Hepatocyte (in vitro differentiated cells): ENCODE data around the gene NME7. TPM values are rescaled to one million over a fixed set of nuclear protein-coding genes. Genes with fewer than 3 reads are reported as not detected.

Experiments used
- DNase-seq: peaks from one replicate; pipeline ENCODE4 v3.0.0-alpha.2; 2016; ENCODE audit warnings: low spot score
- H2AFZ ChIP-seq: fragments of 200-600 bp; sonication (generic); 2 replicates; pipeline ENCODE4 v1.6.0; 2016; ENCODE audit warnings: antibody characterized with exemption, mild to moderate bottlenecking
- H3K27ac ChIP-seq: fragments of 200-600 bp; sonication (generic); 2 replicates; pipeline ENCODE4 v1.5.1; 2016; ENCODE audit warnings: mild to moderate bottlenecking
- H3K27me3 ChIP-seq: fragments of 200-600 bp; sonication (generic); 2 replicates; pipeline ENCODE4 v1.6.1; 2016
- H3K36me3 ChIP-seq: fragments of 200-600 bp; sonication (generic); replicated peaks from 2 replicates; pipeline ENCODE4 v1.5.1; 2016; ENCODE audit warnings: low read depth; ENCODE audit not compliant: insufficient read depth
- H3K4me1 ChIP-seq: fragments of 200-600 bp; sonication (generic); 2 replicates; pipeline ENCODE4 v1.5.1; 2016; ENCODE audit warnings: mild to moderate bottlenecking, moderate library complexity; ENCODE audit not compliant: insufficient read depth
- H3K4me2 ChIP-seq: fragments of 200-600 bp; sonication (generic); 2 replicates; pipeline ENCODE4 v1.6.0; 2016
- H3K4me3 ChIP-seq: fragments of 200-600 bp; sonication (generic); 2 replicates; pipeline ENCODE4 v1.5.1; 2016; ENCODE audit warnings: mild to moderate bottlenecking
- H3K79me2 ChIP-seq: fragments of 200-600 bp; sonication (generic); 2 replicates; pipeline ENCODE4 v1.6.0; 2017; ENCODE audit warnings: mild to moderate bottlenecking
- H3K9me2 ChIP-seq: fragments of 200-600 bp; sonication (generic); replicated peaks from 2 replicates; pipeline ENCODE4 v1.6.0; 2017; ENCODE audit warnings: mild to moderate bottlenecking; ENCODE audit not compliant: insufficient read depth
- H3K9me3 ChIP-seq: fragments of 200-600 bp; sonication (generic); 2 replicates; pipeline ENCODE4 v1.5.1; 2016; ENCODE audit warnings: low read depth, mild to moderate bottlenecking
- H4K20me1 ChIP-seq: fragments of 200-600 bp; sonication (generic); 2 replicates; pipeline ENCODE4 v1.6.0; 2016; ENCODE audit warnings: mild to moderate bottlenecking; ENCODE audit not compliant: insufficient read depth, poor library complexity, severe bottlenecking
- CTCF ChIP-seq: fragments of 200-600 bp; sonication (generic); IDR thresholded peaks from 2 replicates; pipeline ENCODE4 v1.5.1; 2016; ENCODE audit warnings: antibody characterized with exemption, mild to moderate bottlenecking; ENCODE audit not compliant: poor library complexity
- EZH2 ChIP-seq: fragments of 200-600 bp; sonication (generic); IDR thresholded peaks from 2 replicates; pipeline ENCODE4 v1.6.1; 2016; ENCODE audit warnings: antibody characterized with exemption, mild to moderate bottlenecking, borderline replicate concordance
- EZH2phosphoT487 ChIP-seq: fragments of 200-600 bp; sonication (generic); IDR thresholded peaks from one replicate; pipeline ENCODE4 v1.6.1; 2018; ENCODE audit warnings: antibody characterized with exemption, mild to moderate bottlenecking, low read depth, moderate library complexity; ENCODE audit not compliant: unreplicated experiment, severe bottlenecking
- WGBS: methylation state at CpG from one replicate; pipeline ENCODE4 v1.1.6; 2016; ENCODE audit warnings: low lambda C conversion rate; ENCODE audit errors: missing lambda C conversion rate; 5-methylcytosine and 5-hydroxymethylcytosine counted together
- polyA plus RNA-seq: library from polyadenylated mRNA; unstranded; fragments of >200 nt; fragmentation: Nextera tagmentation; extraction: Ambion mirVana; gene quantifications from 2 replicates; pipeline ENCODE4 v1.2.1, GENCODE V29; 2016
- total RNA-seq: library from RNA; depleted of rRNA; stranded (reverse); fragments of >200 nt; gene quantifications from 2 replicates; pipeline ENCODE4 v1.2.3, GENCODE V29; 2014

NME7 gene
- total and polyA plus RNA-seq, 2 experiments from 2014 or later, result 13.7 to 76.5 TPM

GRCh38 chr1:169309178-169310166, 58.1 kb downstream of the NME7 start:
- Histone ChIP-seq H3K4me3 (no peak overlapping the region), H3K36me3 (no peaks in the 10 kb centered on the region), H3K9me2 (no peaks in the 10 kb centered on the region), H4K20me1 (no peaks in the 10 kb centered on the region), H3K9me3 (no peaks in the 10 kb centered on the region), H3K79me2 (no peaks in the 10 kb centered on the region), H3K4me1 (no peaks in the 10 kb centered on the region), H2AFZ (no peak overlapping the region), H3K4me2 (no peak overlapping the region), H3K27me3 (no peaks in the 10 kb centered on the region), H3K27ac (no peak overlapping the region)
- DNase-seq, result no peak
- TF ChIP-seq EZH2phosphoT487 (no peak), EZH2 (no peak), CTCF (no peak)
- 89% methylated on average over 7 of the region's 7 CpGs for WGBS

- H2AFZ ChIP-seq, result no peak overlapping the region
- H3K27me3 ChIP-seq, result no peaks in the 10 kb centered on the region
- H4K20me1 ChIP-seq, result no peaks in the 10 kb centered on the region
- H3K4me2 ChIP-seq, result no peak overlapping the region
- no peaks in the 10 kb centered on the region for H3K36me3 ChIP-seq
- DNase-seq, result no peak
- no peaks in the 10 kb centered on the region for H3K9me2 ChIP-seq
- H3K4me1 ChIP-seq, result no peaks in the 10 kb centered on the region
- WGBS, result 91% methylated on average over 2 of the region's 2 CpGs
- TF ChIP-seq EZH2 (no peak), CTCF (no peak)
- no peak overlapping the region for H3K4me3 ChIP-seq
- H3K27ac ChIP-seq, result no peak overlapping the region
- no peaks in the 10 kb centered on the region for H3K79me2 ChIP-seq
- no peaks in the 10 kb centered on the region for H3K9me3 ChIP-seq
Measured at GRCh38 chr1:169308313-169309039, 59.1 kb downstream of the NME7 start.

- H2AFZ ChIP-seq, result no peak overlapping the region
- H3K36me3 ChIP-seq, result no peaks in the 10 kb centered on the region
- no peak overlapping the region for H3K27ac ChIP-seq
- 84% methylated on average over 1 of the region's 1 CpG for WGBS
- H3K4me3 ChIP-seq, result no peak overlapping the region
- no peak for DNase-seq
- no peaks in the 10 kb centered on the region for H3K9me2 ChIP-seq
- no peaks in the 10 kb centered on the region for H4K20me1 ChIP-seq
- TF ChIP-seq CTCF (no peak), EZH2 (no peak), EZH2phosphoT487 (no peak)
- H3K79me2 ChIP-seq, result no peaks in the 10 kb centered on the region
- no peaks in the 10 kb centered on the region for H3K9me3 ChIP-seq
- H3K27me3 ChIP-seq, result no peaks in the 10 kb centered on the region
- no peaks in the 10 kb centered on the region for H3K4me1 ChIP-seq
- H3K4me2 ChIP-seq, result no peak overlapping the region
Measured at GRCh38 chr1:169307176-169307575, 60.4 kb downstream of the NME7 start.
